GM21576 (cell line): ENCODE data around the gene MAPK12.

Experiments
- ATAC-seq: cut with Tn5 transposase; IDR thresholded peaks from one replicate; pipeline ENCODE4 v1.9.1; 2021; ENCODE audit warnings: mild to moderate bottlenecking, moderate library complexity; ENCODE audit not compliant: unreplicated experiment

MAPK12 gene

GRCh38 chr22:50269573-50269969, 8.1 kb upstream of the MAPK12 start:
- ATAC-seq = no peak

- ATAC-seq = no peak
Observed at GRCh38 chr22:50268655-50269113, 7.2 kb upstream of the MAPK12 start.

GRCh38 chr22:50267591-50268390, 6.3 kb upstream of the MAPK12 start:
- ATAC-seq = no peak

GRCh38 chr22:50266994-50267393, 5.5 kb upstream of the MAPK12 start:
- no peak for ATAC-seq

- no peak for ATAC-seq
Observed at GRCh38 chr22:50264946-50265669, 3.6 kb upstream of the MAPK12 start.

GRCh38 chr22:50264104-50264745, 2.7 kb upstream of the MAPK12 start:
- ATAC-seq = no peak

GRCh38 chr22:50262973-50263617, 1.6 kb upstream of the MAPK12 start:
- no peak for ATAC-seq

- ATAC-seq = no peak
Observed at GRCh38 chr22:50262460-50262911, 1.0 kb upstream of the MAPK12 start.

GRCh38 chr22:50260801-50261614, 475 bp downstream of the MAPK12 start:
- ATAC-seq = no peak

- no peak for ATAC-seq
Observed at GRCh38 chr22:50260434-50260800, 1.1 kb downstream of the MAPK12 start.

- no peak for ATAC-seq
Observed at GRCh38 chr22:50259302-50259701, 2.2 kb downstream of the MAPK12 start.

- ATAC-seq = no peak
Observed at GRCh38 chr22:50258361-50259292, 2.9 kb downstream of the MAPK12 start.

GRCh38 chr22:50257451-50258360, 3.8 kb downstream of the MAPK12 start:
- ATAC-seq = no peak

- ATAC-seq = no peak
Observed at GRCh38 chr22:50257041-50257440, 4.4 kb downstream of the MAPK12 start.

GRCh38 chr22:50256258-50256862, 5.1 kb downstream of the MAPK12 start:
- no peak for ATAC-seq

- no peak for ATAC-seq
Observed at GRCh38 chr22:50255607-50256006, 5.9 kb downstream of the MAPK12 start.

- no peak for ATAC-seq
Observed at GRCh38 chr22:50255099-50255498, 6.4 kb downstream of the MAPK12 start.

GRCh38 chr22:50253941-50254340, 7.5 kb downstream of the MAPK12 start:
- no peak for ATAC-seq
